Neural progenitor cell (in vitro differentiated cells): ENCODE measurements around the gene PRDM11. TPM values are rescaled to one million over a fixed set of nuclear protein-coding genes. Genes with fewer than 3 reads are reported as not detected.

Experiments
- DNase-seq: peaks from one replicate; pipeline ENCODE4 v3.0.0-alpha.2; 2016; ENCODE audit warnings: low spot score
- H2AFZ ChIP-seq: fragments of 200-600 bp; sonication (generic); replicated peaks from 2 replicates; pipeline ENCODE4 v1.6.1; 2016; ENCODE audit warnings: antibody characterized with exemption
- H3F3A ChIP-seq: fragments of 200-600 bp; sonication (generic); 2 replicates; pipeline ENCODE4 v1.6.1; 2016; ENCODE audit warnings: antibody characterized with exemption, low read depth
- H3K27ac ChIP-seq: fragments of 200-600 bp; sonication (generic); 2 replicates; pipeline ENCODE4 v1.5.1; 2016; ENCODE audit warnings: mild to moderate bottlenecking
- H3K27me3 ChIP-seq: fragments of 200-600 bp; sonication (generic); 2 replicates; pipeline ENCODE4 v1.6.1; 2016; ENCODE audit warnings: mild to moderate bottlenecking, moderate library complexity
- H3K36me3 ChIP-seq: fragments of 200-600 bp; sonication (generic); 2 replicates; pipeline ENCODE4 v1.5.1; 2016
- H3K4me1 ChIP-seq: fragments of 200-600 bp; sonication (generic); 2 replicates; pipeline ENCODE4 v1.6.1; 2016; ENCODE audit warnings: mixed run types
- H3K4me2 ChIP-seq: fragments of 200-600 bp; sonication (generic); 2 replicates; pipeline ENCODE4 v1.6.1; 2016
- H3K4me3 ChIP-seq: fragments of 200-600 bp; sonication (generic); 2 replicates; pipeline ENCODE4 v1.5.1; 2016
- H3K79me2 ChIP-seq: fragments of 200-600 bp; sonication (generic); 2 replicates; pipeline ENCODE4 v1.6.1; 2016; ENCODE audit warnings: low read depth
- H3K9ac ChIP-seq: fragments of 200-600 bp; sonication (generic); 2 replicates; pipeline ENCODE4 v1.6.1; 2016
- H3K9me3 ChIP-seq: fragments of 200-600 bp; sonication (generic); 2 replicates; pipeline ENCODE4 v1.5.1; 2016; ENCODE audit warnings: low read depth
- H4K20me1 ChIP-seq: fragments of 200-600 bp; sonication (generic); 2 replicates; pipeline ENCODE4 v1.6.1; 2016; ENCODE audit warnings: low read depth
- H3K27ac Mint-ChIP-seq: 3 replicates; pipeline ENCODE4 v1.8.0; 2021; ENCODE audit warnings: mixed read lengths
- H3K27me3 Mint-ChIP-seq: 2 replicates; pipeline ENCODE4 v1.8.0; 2022; ENCODE audit warnings: low read depth, mild to moderate bottlenecking, inconsistent platforms, moderate library complexity, mixed read lengths; ENCODE audit not compliant: insufficient read depth
- H3K36me3 Mint-ChIP-seq: 3 replicates; pipeline ENCODE4 v1.8.0; 2021; ENCODE audit warnings: mixed read lengths
- H3K4me1 Mint-ChIP-seq: 3 replicates; pipeline ENCODE4 v1.8.0; 2021; ENCODE audit warnings: mixed read lengths
- H3K4me3 Mint-ChIP-seq: 3 replicates; pipeline ENCODE4 v1.8.0; 2021; ENCODE audit warnings: mild to moderate bottlenecking, moderate library complexity, mixed read lengths
- H3K9me3 Mint-ChIP-seq: 3 replicates; pipeline ENCODE4 v1.8.0; 2020; ENCODE audit warnings: mixed read lengths
- CTCF ChIP-seq: fragments of 200-600 bp; sonication (generic); IDR thresholded peaks from 2 replicates; pipeline ENCODE4 v1.5.1; 2017; ENCODE audit warnings: antibody characterized with exemption, mild to moderate bottlenecking
- EZH2 ChIP-seq: fragments of 200-600 bp; sonication (generic); IDR thresholded peaks from 2 replicates; pipeline ENCODE4 v1.6.1; 2017; ENCODE audit warnings: antibody characterized with exemption, mild to moderate bottlenecking, moderate library complexity
- EZH2phosphoT487 ChIP-seq: fragments of 200-600 bp; sonication (generic); IDR thresholded peaks from 2 replicates; pipeline ENCODE4 v1.6.1; 2017; ENCODE audit warnings: antibody characterized with exemption
- total RNA-seq: library from RNA; depleted of rRNA; stranded (reverse); fragments of >200 nt; gene quantifications from 2 replicates; pipeline ENCODE4 v1.2.3, GENCODE V29; 2015; ENCODE audit warnings: low replicate concordance

The PRDM11 gene
- total RNA-seq, 1 donor from 2014 or later, result 1.8 TPM

GRCh38 chr11:45275828-45276227 lies 129.4 kb downstream of the PRDM11 start:
- H3K9me3 Mint-ChIP-seq, result peaks cover 9% of the 10 kb centered on the region
- Histone ChIP-seq H3K79me2 (no peaks in the 10 kb centered on the region), H3K27ac (no peak overlapping the region), H3K9ac (no peak overlapping the region), H2AFZ (no peak overlapping the region), H3K9me3 (no peaks in the 10 kb centered on the region), H3K4me3 (no peak overlapping the region), H3K4me2 (no peak overlapping the region), H3K36me3 (no peaks in the 10 kb centered on the region), H4K20me1 (no peaks in the 10 kb centered on the region), H3F3A (no peaks in the 10 kb centered on the region), H3K4me1 (no peaks in the 10 kb centered on the region), H3K27me3 (peaks cover under 1% of the 10 kb centered on the region)
- H3K4me3 Mint-ChIP-seq, result no peak overlapping the region
- H3K27ac Mint-ChIP-seq, result no peak overlapping the region
- no peak for DNase-seq
- no peak for TF ChIP-seq CTCF
- no peak for TF ChIP-seq EZH2
- no peak for TF ChIP-seq EZH2phosphoT487
- peaks cover 10% of the 10 kb centered on the region for H3K4me1 Mint-ChIP-seq
- no peaks in the 10 kb centered on the region for H3K36me3 Mint-ChIP-seq
- peaks cover 7% of the 10 kb centered on the region for H3K27me3 Mint-ChIP-seq

- Mint-ChIP-seq H3K27me3 (peaks cover 5% of the 10 kb centered on the region), H3K9me3 (peaks cover 9% of the 10 kb centered on the region), H3K4me1 (peaks cover 21% of the 10 kb centered on the region), H3K4me3 (no peak overlapping the region), H3K27ac (no peak overlapping the region), H3K36me3 (no peaks in the 10 kb centered on the region)
- peaks cover 6% of the 10 kb centered on the region for H3K4me1 ChIP-seq
- TF ChIP-seq EZH2phosphoT487, result no peak
- no peak for TF ChIP-seq EZH2
- no peaks in the 10 kb centered on the region for H4K20me1 ChIP-seq
- H3K36me3 ChIP-seq, result no peaks in the 10 kb centered on the region
- H3K27me3 ChIP-seq, result peaks cover 11% of the 10 kb centered on the region
- no peaks in the 10 kb centered on the region for H3K79me2 ChIP-seq
- no peaks in the 10 kb centered on the region for H3K9me3 ChIP-seq
- H3K9ac ChIP-seq, result no peak overlapping the region
- no peak overlapping the region for H2AFZ ChIP-seq
- H3K27ac ChIP-seq, result no peak overlapping the region
- H3F3A ChIP-seq, result no peaks in the 10 kb centered on the region
- DNase-seq, result no peak
- no peak overlapping the region for H3K4me3 ChIP-seq
- no peak overlapping the region for H3K4me2 ChIP-seq
Measured at GRCh38 chr11:45278714-45279113, 132.3 kb downstream of the PRDM11 start.

GRCh38 chr11:45279645-45280044 lies 133.2 kb downstream of the PRDM11 start:
- H4K20me1 ChIP-seq, result no peaks in the 10 kb centered on the region
- Mint-ChIP-seq H3K36me3 (no peaks in the 10 kb centered on the region), H3K27me3 (peaks cover 9% of the 10 kb centered on the region), H3K9me3 (peaks cover 9% of the 10 kb centered on the region), H3K4me1 (peaks cover 23% of the 10 kb centered on the region), H3K4me3 (no peak overlapping the region), H3K27ac (no peak overlapping the region)
- H3F3A ChIP-seq, result no peaks in the 10 kb centered on the region
- no peak overlapping the region for H3K4me2 ChIP-seq
- no peak overlapping the region for H3K9ac ChIP-seq
- no peak for DNase-seq
- no peak overlapping the region for H3K4me3 ChIP-seq
- no peaks in the 10 kb centered on the region for H3K79me2 ChIP-seq
- H3K4me1 ChIP-seq, result peaks cover 6% of the 10 kb centered on the region
- TF ChIP-seq CTCF (no peak), EZH2 (no peak), EZH2phosphoT487 (no peak)
- H3K9me3 ChIP-seq, result no peaks in the 10 kb centered on the region
- peaks cover 20% of the 10 kb centered on the region for H3K27me3 ChIP-seq
- no peaks in the 10 kb centered on the region for H3K36me3 ChIP-seq
- H3K27ac ChIP-seq, result no peak overlapping the region
- no peak overlapping the region for H2AFZ ChIP-seq

- Histone ChIP-seq H3F3A (no peaks in the 10 kb centered on the region), H3K4me1 (peaks cover 6% of the 10 kb centered on the region), H3K9ac (no peak overlapping the region), H3K9me3 (no peaks in the 10 kb centered on the region), H3K4me3 (no peak overlapping the region), H3K79me2 (no peaks in the 10 kb centered on the region), H2AFZ (no peak overlapping the region), H4K20me1 (no peaks in the 10 kb centered on the region), H3K4me2 (no peak overlapping the region), H3K27me3 (peaks cover 28% of the 10 kb centered on the region), H3K27ac (no peak overlapping the region), H3K36me3 (no peaks in the 10 kb centered on the region)
- peaks cover 16% of the 10 kb centered on the region for H3K27me3 Mint-ChIP-seq
- no peak overlapping the region for H3K27ac Mint-ChIP-seq
- H3K36me3 Mint-ChIP-seq, result no peaks in the 10 kb centered on the region
- peaks cover 9% of the 10 kb centered on the region for H3K9me3 Mint-ChIP-seq
- no peak for DNase-seq
- no peak overlapping the region for H3K4me3 Mint-ChIP-seq
- peaks cover 25% of the 10 kb centered on the region for H3K4me1 Mint-ChIP-seq
- TF ChIP-seq EZH2phosphoT487 (no peak), EZH2 (no peak), CTCF (no peak)
Measured at GRCh38 chr11:45280449-45280848, 134.0 kb downstream of the PRDM11 start.
